Epidermal melanocyte (primary cell): ENCODE results near the gene BET1.

Experiments
- DNase-seq: peaks from one replicate; pipeline ENCODE4 v3.0.0; 2011; ENCODE audit warnings: low spot score; ENCODE audit not compliant: insufficient read length

The BET1 gene

GRCh38 chr7:94012746-94013145 lies 8.6 kb upstream of the BET1 start:
- no peak for DNase-seq

DNA sequence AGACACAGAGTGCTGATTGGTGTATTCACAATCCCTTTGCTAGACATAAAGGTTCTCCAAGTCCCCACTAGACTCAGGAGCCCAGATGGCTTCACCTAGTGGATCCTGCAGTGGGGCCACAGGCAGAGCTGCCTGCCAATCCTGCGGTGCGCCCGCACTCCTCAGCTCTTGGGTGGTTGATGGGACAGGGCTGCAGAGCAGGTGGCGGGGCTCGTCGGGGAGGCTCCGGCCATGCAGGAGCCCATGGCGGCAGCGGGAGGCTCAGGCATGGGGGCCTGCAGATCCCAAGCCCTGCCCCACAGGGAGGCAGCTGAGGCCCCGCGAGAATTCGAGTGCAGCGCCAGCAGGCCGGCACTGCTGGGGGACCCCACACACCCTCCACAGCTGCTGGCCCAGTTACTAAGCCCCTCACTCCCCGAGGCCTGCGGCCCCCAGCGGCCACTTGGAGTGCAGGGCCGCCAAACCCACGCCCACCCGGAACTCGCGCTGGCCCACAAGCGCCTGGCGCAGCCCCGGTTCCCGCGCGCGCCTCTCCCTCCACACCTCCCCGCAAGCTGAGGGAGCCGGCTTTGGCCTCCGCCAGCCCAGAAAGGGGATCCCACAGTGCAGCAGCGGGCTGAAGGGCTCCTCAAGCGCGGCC lies 7.7 kb upstream of the BET1 start:
- DNase-seq = no peak

DNA sequence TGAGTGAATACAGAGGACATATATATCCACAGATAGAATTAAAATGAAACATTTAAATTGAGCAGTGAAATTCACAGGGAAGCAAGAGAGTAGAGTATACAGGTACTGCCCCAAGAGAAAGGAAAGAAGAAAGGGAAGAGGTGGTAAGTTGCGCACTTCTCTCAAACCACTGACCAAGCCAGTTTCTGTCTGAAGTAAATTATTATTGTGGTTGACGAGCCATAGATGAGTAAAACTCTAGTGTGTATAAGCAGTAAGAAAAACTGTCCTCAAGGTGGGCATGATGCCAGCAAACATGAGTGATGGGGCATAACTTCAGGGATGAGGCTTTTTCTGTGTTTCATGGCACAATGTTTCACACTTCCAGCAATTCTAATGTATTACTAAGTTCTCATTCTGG lies 4.4 kb upstream of the BET1 start:
- no peak for DNase-seq

- no peak for DNase-seq
These were observed 1.6 kb upstream of the BET1 start for GRCh38 chr7:94005753-94006152.

- DNase-seq = peak; percentile 42
These were observed 620 bp downstream of the BET1 start for GRCh38 chr7:94003446-94004023.

GRCh38 chr7:94001396-94001795 lies 2.8 kb downstream of the BET1 start:
- no peak for DNase-seq

- DNase-seq = no peak
These were observed 6.3 kb downstream of the BET1 start for GRCh38 chr7:93997868-93998267.

DNA sequence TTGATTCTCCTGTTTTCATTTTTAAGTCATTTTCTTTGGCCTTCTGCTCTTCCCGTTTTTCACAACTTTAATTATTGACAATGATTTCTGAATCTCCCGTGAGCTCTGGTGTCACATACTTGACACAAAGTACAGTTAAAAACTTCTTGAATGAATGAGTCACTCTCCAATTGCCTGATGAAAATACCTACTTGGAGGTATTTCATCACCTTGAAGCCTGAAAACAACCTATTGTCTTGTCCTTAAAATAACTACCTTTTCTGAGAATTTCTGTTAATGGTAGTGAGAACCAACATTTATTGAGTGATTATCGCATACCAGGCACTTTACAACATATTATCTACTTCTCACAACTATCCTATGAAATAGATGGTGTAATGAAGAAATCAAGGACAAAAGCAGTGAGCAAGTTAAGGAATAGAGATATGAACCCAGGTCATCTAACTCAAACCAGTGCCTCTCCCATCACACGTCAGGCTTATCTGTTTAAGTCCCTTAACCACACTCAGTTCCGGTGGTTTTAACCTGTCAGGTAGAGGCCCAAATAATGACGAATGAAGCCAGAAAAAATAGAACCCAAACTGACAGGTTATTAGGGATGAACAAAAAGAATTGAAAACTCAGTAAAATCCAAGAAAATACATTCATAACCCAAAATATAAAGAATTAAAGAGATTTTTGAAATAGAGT lies 11.6 kb downstream of the BET1 start:
- DNase-seq = no peak

DNA sequence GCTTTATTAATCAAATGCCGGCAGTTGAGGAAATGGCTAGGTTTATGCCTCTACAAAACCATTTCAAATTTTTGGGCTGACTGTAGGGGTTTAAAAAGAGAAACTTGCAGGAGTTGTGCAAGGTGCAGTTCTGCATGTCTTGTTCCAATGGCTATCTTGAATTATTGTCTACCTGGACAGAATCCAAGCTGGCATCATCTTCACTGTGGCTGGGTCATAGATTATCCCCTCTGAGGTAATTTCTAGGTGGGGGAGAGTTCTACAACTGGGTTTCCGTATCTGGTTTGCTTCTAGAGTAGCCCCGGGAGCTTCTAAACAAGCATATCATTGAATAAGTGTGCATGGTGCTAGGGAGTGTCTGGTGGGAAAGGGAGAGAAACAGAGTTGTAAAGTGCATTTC lies 16.9 kb downstream of the BET1 start:
- no peak for DNase-seq

DNA sequence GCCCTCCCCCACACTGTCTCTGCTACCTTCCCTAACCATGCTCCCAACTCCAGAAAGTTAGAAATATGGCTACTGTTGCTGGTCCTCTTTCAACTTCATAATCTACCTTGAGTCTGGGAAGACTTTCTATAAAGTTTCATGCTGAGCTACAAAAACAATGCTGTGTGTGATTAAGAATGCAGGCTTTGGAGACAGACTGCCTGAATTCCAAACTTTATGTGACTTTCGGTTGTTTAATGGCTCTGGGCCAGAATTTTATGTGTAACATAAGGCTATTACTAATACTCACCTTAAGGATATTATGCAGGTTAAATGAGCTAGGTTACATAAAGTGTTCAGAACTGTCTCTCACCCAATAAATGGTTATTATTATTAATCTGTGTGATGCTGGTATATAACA lies 19.1 kb downstream of the BET1 start:
- DNase-seq = no peak

DNA sequence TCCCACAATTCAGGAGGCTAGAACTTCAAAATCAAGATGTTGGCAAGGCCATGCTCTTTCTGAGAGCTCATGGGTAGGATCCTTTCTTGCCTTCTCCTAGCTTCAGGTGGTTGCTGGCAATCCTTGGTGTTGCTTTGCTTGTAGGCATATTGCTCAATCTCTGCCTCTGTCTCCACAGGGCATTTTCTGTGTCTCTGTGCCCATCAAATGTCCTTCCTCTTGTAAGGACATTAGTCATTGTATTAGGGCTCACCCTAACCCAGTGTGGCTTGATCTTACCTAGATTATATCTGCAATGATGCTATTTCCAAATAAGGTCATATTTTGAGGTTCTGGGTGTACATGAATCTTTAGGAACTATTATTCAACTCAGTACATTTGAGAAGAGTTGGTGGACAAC lies 20.1 kb downstream of the BET1 start:
- no peak for DNase-seq

GRCh38 chr7:93981480-93981874 lies 22.7 kb downstream of the BET1 start:
- DNase-seq = no peak

GRCh38 chr7:93980744-93981479 lies 23.2 kb downstream of the BET1 start:
- no peak for DNase-seq

GRCh38 chr7:93977211-93977950 lies 26.8 kb downstream of the BET1 start:
- no peak for DNase-seq

DNA sequence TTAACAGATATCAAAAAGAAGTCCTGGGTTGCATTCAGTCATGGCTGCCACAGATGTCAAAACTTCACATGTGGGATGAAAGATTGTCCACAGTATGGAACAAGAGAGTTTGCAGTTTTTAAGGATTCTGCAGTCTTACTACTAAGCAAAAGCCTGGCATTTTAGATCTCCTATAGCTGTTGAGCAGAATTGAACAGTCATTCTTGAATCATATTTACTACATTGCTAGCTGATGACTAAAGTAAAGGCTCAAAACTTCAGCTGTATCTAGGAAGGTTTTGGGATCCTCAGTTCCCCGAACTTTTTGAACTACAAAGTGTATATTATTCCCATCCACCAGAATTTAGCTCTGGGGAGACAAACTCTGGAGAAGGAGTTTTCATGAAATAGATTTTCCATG lies 31.0 kb downstream of the BET1 start:
- no peak for DNase-seq

DNA sequence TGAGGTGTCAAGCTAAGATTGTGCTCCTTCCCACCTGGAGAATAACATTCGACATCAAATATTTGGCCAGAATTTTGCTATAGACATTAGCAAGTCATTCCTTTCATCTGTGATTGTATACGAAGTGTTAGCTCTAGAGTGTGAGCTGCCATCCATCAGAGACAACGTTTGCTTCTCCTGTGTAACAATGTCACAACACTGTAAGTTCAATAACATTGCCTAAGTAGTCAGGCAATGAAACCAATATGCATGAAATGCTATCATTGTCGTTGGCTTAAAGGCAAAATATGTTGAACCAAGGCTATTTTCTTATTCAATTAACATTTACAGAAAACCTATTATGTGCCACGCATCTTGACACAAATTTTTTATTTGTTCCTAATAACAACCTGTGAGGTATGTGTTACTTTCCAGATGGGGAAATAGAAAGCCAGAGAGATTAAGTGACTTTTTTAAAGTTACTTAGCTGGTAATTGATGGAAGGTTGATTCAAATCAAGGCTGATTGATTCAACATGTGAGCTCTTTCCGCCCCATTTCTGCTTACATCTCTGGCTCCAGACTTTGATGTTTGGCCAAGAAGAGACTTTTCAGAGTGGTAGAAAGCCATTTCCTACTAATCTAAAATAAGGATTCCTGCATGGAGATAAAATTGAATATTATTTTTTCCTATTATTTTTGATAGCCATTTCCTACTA lies 32.0 kb downstream of the BET1 start:
- no peak for DNase-seq

DNA sequence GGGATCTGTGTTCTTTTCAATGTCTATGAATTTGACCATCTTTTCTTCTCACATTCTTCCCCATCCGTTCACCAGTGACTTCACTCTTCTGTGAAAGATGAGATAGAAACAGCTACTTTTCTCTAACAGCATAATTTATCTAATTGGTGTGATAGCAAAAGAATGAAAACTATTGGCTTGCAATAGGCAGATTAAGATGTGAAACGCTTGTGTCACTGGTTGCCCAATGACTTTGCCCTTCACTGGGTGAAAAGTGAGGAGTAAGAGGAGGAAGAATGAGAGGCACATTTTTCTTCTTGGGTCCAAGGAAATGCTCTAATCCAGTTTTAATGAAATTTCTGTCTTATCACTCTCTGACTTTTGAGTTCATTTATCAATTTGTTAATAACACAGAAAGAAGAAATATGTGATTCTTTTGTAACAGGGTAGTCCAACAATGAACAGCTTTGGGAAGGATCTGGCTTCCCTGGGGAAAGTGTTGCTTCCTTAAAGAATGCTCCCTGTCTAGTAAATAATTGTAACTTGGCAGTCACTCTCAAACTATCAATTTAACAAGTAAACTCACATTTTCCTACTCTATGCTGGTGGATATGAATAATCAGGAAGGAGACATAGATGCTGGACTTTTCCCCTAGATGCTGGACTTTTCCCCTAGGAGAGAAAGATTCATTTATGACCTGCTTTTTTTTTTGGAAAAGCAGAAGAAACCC lies 35.1 kb downstream of the BET1 start:
- no peak for DNase-seq

DNA sequence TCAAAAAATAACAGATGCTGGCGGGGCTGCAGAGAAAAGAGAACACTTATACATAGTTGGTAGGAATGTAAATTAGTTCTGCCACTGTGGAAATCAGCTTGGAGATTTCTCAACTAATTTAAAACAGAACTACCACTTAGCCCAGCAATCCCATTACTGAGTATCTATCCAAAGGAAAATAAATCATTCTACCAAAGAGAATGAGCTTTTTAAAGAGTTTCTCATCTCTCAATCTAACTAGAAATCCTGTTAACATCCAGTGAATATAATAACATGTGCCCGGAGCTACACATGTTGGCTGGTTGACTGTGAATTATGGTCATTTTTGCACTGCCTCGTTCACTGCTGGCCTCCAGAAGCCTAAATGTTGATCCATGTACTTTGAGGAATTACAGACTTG lies 39.3 kb downstream of the BET1 start:
- DNase-seq = no peak

- DNase-seq = no peak
These were observed 39.9 kb downstream of the BET1 start for GRCh38 chr7:93964262-93964661.

- no peak for DNase-seq
These were observed 43.2 kb downstream of the BET1 start for GRCh38 chr7:93960986-93961385.
